HepG2 (cell line): ENCODE data around the gene PARD3. TPM values are rescaled to one million over a fixed set of nuclear protein-coding genes. Genes with fewer than 3 reads are reported as not detected.

Experiments used
- ATAC-seq: fragments of 200-7000 bp; cut with Tn5 transposase; 3 replicates; pipeline ENCODE4 v1.9.1; 2020; ENCODE audit warnings: mild to moderate bottlenecking, moderate library complexity
- BruUV-seq: library from RNA; stranded (reverse); fragments of 400-500 nt; replicated peaks from 2 replicates; lab custom pipeline; 2021; lab: Mats Ljungman, UMichigan
- CTCF ChIA-PET: fragments of 300-600 bp; formaldehyde crosslinking; extraction: SDS; loops from one replicate; lab custom pipeline; 2021; ENCODE audit warnings: low total read pairs, inconsistent platforms, low intra/inter-chr PET ratio; lab: Yijun Ruan, JAX
- POLR2A ChIA-PET: fragments of 350-600 bp; sonication (Branson Sonifier 250); formaldehyde crosslinking; loops from one replicate; lab custom pipeline; 2020; ENCODE audit warnings: antibody characterized with exemption, inconsistent platforms; lab: Yijun Ruan, JAX
- DNase-seq: peaks from one replicate; pipeline ENCODE4 v3.0.0-alpha.2; 2015; ENCODE audit warnings: low spot score
- FAIRE-seq: peaks from 3 replicates; lab custom pipeline; 2011; peaks lifted over from hg19 to GRCh38; lab: Jason Lieb, UNC
- H2AFZ ChIP-seq: one replicate; pipeline ENCODE4 v1.6.1; 2011; ENCODE audit warnings: low read length, inconsistent platforms
- H3K27ac ChIP-seq: fragments of 300-600 bp; 3 replicates; pipeline ENCODE4 v1.8.0; 2011; ENCODE audit warnings: mixed run types, mild to moderate bottlenecking, mixed read lengths, low read length, inconsistent platforms; ENCODE audit not compliant: insufficient read depth; ENCODE audit errors: extremely low read length
- H3K27me3 ChIP-seq, 2 experiments: fragments of 200-600 bp in 1 of 2; 2 replicates in 1 of 2; 3 replicates in 1 of 2; pipeline versions ENCODE4 v1.6.0 to v1.8.0; 2011; ENCODE audit warnings: low read length in 2 of 2, mild to moderate bottlenecking in 2 of 2, moderate library complexity in 2 of 2, inconsistent platforms in 1 of 2; ENCODE audit not compliant: insufficient read depth in 2 of 2, control insufficient read depth in 1 of 2
- H3K36me3 ChIP-seq, 2 experiments: fragments of 200-600 bp in 1 of 2; replicated peaks in 1 of 2; 2 replicates in 1 of 2; 3 replicates in 1 of 2; pipeline versions ENCODE4 v1.5.1 to v1.8.0; 2011; ENCODE audit warnings: low read length in 2 of 2, inconsistent platforms in 1 of 2; ENCODE audit not compliant: insufficient read depth in 2 of 2, control insufficient read depth in 1 of 2
- H3K4me1 ChIP-seq: 2 replicates; pipeline ENCODE4 v1.5.1; 2012; ENCODE audit warnings: low read length, inconsistent platforms; ENCODE audit not compliant: insufficient read depth
- H3K4me2 ChIP-seq: 2 replicates; pipeline ENCODE4 v1.6.0; 2011; ENCODE audit warnings: low read depth, low read length, inconsistent platforms
- H3K4me3 ChIP-seq, 3 experiments: fragments of 200-600 bp in 1 of 3; sonication (generic), shearing (Covaris generic) in 1 of 3; replicated peaks in 1 of 3; 2 replicates each; pipeline ENCODE4 v1.5.1; 2011 to 2016; ENCODE audit warnings: low read length in 3 of 3, inconsistent platforms in 2 of 3, low read depth in 2 of 3, mild to moderate bottlenecking in 2 of 3, control low read depth in 1 of 3, mixed read lengths in 1 of 3; ENCODE audit not compliant: insufficient read depth in 1 of 3
- H3K79me2 ChIP-seq: one replicate; pipeline ENCODE4 v1.6.1; 2011; ENCODE audit warnings: low read length, inconsistent platforms; ENCODE audit not compliant: insufficient read depth
- H3K9ac ChIP-seq: 2 replicates; pipeline ENCODE4 v1.6.0; 2011; ENCODE audit warnings: mild to moderate bottlenecking, low read depth, low read length, inconsistent platforms; ENCODE audit not compliant: insufficient read depth
- H3K9me3 ChIP-seq: 2 replicates; pipeline ENCODE4 v1.5.1; 2012; ENCODE audit warnings: mild to moderate bottlenecking, low read length
- H4K20me1 ChIP-seq: 2 replicates; pipeline ENCODE4 v1.6.0; 2011; ENCODE audit warnings: inconsistent platforms, mild to moderate bottlenecking, low read length, moderate library complexity; ENCODE audit not compliant: insufficient read depth
- BCL6 ChIP-seq: IDR thresholded peaks from 2 replicates; pipeline ENCODE4 v1.6.1; 2016; ENCODE audit warnings: missing genetic modification reagents, missing compliant biosample characterization
- CEBPB ChIP-seq: IDR thresholded peaks from 2 replicates; pipeline ENCODE4 v1.6.1; 2011; ENCODE audit warnings: low read depth, low read length, improper control_type of control experiment, borderline replicate concordance
- CEBPG ChIP-seq: IDR thresholded peaks from 2 replicates; pipeline ENCODE4 v1.6.1; 2016
- JUN ChIP-seq: sonication (generic); formaldehyde crosslinking; IDR thresholded peaks from 2 replicates; pipeline ENCODE4 v1.4.0; 2020; ENCODE audit warnings: mild to moderate bottlenecking, missing genetic modification reagents
- MED13 ChIP-seq: sonication (generic); formaldehyde crosslinking; IDR thresholded peaks from 2 replicates; pipeline ENCODE4 v1.5.0; 2020; ENCODE audit warnings: missing genetic modification reagents
- SALL1 ChIP-seq: sonication (generic); formaldehyde crosslinking; IDR thresholded peaks from 2 replicates; pipeline ENCODE4 v1.8.0; 2022; ENCODE audit warnings: mild to moderate bottlenecking, missing genetic modification reagents
- TEAD3 ChIP-seq: optimal IDR thresholded peaks from 2 replicates; pipeline ENCODE3; 2016; ENCODE audit warnings: borderline replicate concordance
- YY1 ChIP-seq: IDR thresholded peaks from 2 replicates; pipeline ENCODE4 v1.6.1; 2011; ENCODE audit warnings: low read length, low read depth, moderate library complexity, mild to moderate bottlenecking; ENCODE audit not compliant: insufficient read depth, insufficient replicate concordance
- ZFP36L2 ChIP-seq: sonication (generic); formaldehyde crosslinking; IDR thresholded peaks from 2 replicates; pipeline ENCODE4 v1.4.0; 2020; ENCODE audit warnings: missing genetic modification reagents
- WGBS: methylation state at CpG from one replicate; pipeline ENCODE4 v1.1.6; 2017; ENCODE audit warnings: low lambda C conversion rate; 5-methylcytosine and 5-hydroxymethylcytosine counted together
- in situ Hi-C: cut with HindIII; loops from 2 replicates; pipeline ENCODE4 v1.10.0; 2017; ENCODE audit warnings: low pct_unique_long_range_greater_than_20kb; ENCODE audit not compliant: extremely low pct_ligation_motif_present
- intact Hi-C: fragments of 100-400 bp; cut with micrococcal nuclease; formaldehyde crosslinking; loops from one replicate; pipeline ENCODE4 v1.10.0; 2022; ENCODE audit not compliant: unreplicated experiment
- polyA plus RNA-seq, 8 experiments: library from polyadenylated mRNA; depleted of rRNA in 3 of 8; stranded (reverse) in 7 of 8; unstranded in 1 of 8; fragments of >200 nt; fragmentation: Illumina TruSeq in 4 of 8; extraction: Trizol in 4 of 8; gene quantifications; 2 replicates each; pipeline versions ENCODE4 v1.2.1 to v1.2.3, GENCODE V29; 2011 to 2016; ENCODE audit warnings: low read depth in 4 of 8, missing spikeins in 1 of 8, mixed read lengths in 1 of 8; ENCODE audit not compliant: insufficient read depth in 1 of 8
- total RNA-seq, 5 experiments: library from RNA; depleted of rRNA; stranded (reverse); fragments of >200 nt; fragmentation: Illumina TruSeq; extraction: Trizol; gene quantifications; 2 replicates each; pipeline ENCODE4 v1.2.3, GENCODE V29; 2016; ENCODE audit warnings: low read depth in 1 of 5
- TF ChIP-seq, protein P1 (sequence below): IDR thresholded peaks from 2 replicates; pipeline ENCODE4 v1.4.0; 2020; ENCODE audit warnings: mild to moderate bottlenecking, missing genetic modification reagents

PARD3 gene
- total and polyA plus RNA-seq, 2 of the 13 experiments (the other 11 are each of a cell fraction or from before 2014, with no cell fraction given), result 40.9 to 60.0 TPM

DNA sequence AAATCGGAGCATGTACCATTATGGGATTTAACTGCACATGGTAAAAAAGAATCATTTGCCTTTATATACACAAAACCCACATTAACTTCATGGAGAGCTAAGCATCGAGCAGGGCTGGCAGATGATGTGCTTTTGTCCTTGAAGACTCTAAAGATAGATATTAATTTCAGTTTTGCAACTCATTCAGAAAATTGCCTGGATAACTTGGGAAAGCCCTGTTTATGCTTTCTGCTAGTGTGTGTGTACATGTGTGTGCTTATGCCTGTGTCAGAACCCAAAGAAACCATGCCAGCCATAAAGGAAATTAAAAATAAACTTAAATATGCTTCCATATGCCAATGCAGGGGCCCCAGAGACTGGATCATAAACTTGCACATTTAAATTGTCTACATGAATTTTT, 640.0 kb downstream of the PARD3 start (continued):
- TF ChIP-seq YY1, result no peak

- no peak overlapping the region for H3K4me3 ChIP-seq
- peaks cover 34% of the 10 kb centered on the region for H3K4me1 ChIP-seq
- no peak overlapping the region for H2AFZ ChIP-seq
- 76% methylated on average over 8 of the region's 8 CpGs for WGBS
- TF ChIP-seq TEAD3, result peak; percentile 10
- TF ChIP-seq BCL6 (CRISPR knock-in tag), result no peak
- TF ChIP-seq CEBPB, result peak; percentile 23; the same call in 1 of the 2 replicates
- TF ChIP-seq JUN (CRISPR knock-in tag), result no peak
- no peak for TF ChIP-seq ZFP36L2 (CRISPR knock-in tag)
- 0 out of 2 replicates have a peak, but pooled peaks have one; percentile 12 for TF ChIP-seq CEBPG (CRISPR knock-in tag)
- TF ChIP-seq, protein P1, sequence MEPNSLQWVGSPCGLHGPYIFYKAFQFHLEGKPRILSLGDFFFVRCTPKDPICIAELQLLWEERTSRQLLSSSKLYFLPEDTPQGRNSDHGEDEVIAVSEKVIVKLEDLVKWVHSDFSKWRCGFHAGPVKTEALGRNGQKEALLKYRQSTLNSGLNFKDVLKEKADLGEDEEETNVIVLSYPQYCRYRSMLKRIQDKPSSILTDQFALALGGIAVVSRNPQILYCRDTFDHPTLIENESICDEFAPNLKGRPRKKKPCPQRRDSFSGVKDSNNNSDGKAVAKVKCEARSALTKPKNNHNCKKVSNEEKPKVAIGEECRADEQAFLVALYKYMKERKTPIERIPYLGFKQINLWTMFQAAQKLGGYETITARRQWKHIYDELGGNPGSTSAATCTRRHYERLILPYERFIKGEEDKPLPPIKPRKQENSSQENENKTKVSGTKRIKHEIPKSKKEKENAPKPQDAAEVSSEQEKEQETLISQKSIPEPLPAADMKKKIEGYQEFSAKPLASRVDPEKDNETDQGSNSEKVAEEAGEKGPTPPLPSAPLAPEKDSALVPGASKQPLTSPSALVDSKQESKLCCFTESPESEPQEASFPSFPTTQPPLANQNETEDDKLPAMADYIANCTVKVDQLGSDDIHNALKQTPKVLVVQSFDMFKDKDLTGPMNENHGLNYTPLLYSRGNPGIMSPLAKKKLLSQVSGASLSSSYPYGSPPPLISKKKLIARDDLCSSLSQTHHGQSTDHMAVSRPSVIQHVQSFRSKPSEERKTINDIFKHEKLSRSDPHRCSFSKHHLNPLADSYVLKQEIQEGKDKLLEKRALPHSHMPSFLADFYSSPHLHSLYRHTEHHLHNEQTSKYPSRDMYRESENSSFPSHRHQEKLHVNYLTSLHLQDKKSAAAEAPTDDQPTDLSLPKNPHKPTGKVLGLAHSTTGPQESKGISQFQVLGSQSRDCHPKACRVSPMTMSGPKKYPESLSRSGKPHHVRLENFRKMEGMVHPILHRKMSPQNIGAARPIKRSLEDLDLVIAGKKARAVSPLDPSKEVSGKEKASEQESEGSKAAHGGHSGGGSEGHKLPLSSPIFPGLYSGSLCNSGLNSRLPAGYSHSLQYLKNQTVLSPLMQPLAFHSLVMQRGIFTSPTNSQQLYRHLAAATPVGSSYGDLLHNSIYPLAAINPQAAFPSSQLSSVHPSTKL (CRISPR knock-in tag), result peak; percentile 71
- TF ChIP-seq MED13, result no peak
- TF ChIP-seq SALL1, result peak; percentile 28; the same call in 1 of the 2 replicates
- TF ChIP-seq, all 625 proteins: peak for 5
- H3K9ac ChIP-seq, result no peak overlapping the region
- H3K36me3 ChIP-seq, result no peaks in the 10 kb centered on the region
- H3K27ac ChIP-seq, result no peak overlapping the region
- in situ Hi-C loops (no loop called here), intact Hi-C loops (no loop called here)
- POLR2A ChIA-PET, result interaction anchor here (1.1 kb wide), 1 partner anchor 51 kb away, joined by 3 read pairs; no protein-coding TSS in a partner anchor
- BruUV-seq, result no TSS peak
- no peaks in the 10 kb centered on the region for H3K9me3 ChIP-seq
- no peaks in the 10 kb centered on the region for H4K20me1 ChIP-seq
- no peak overlapping the region for H3K4me2 ChIP-seq
- no peaks in the 10 kb centered on the region for H3K27me3 ChIP-seq
- DNase-seq (peak; percentile 54), ATAC-seq (peak; percentile 61), FAIRE-seq (no peak)
- CTCF ChIA-PET, result no interaction called here
- no peaks in the 10 kb centered on the region for H3K79me2 ChIP-seq
Observed at GRCh38 chr10:34172936-34173533, 642.1 kb downstream of the PARD3 start.
